ENCODE results near the gene PSMB3. TPM values are rescaled to one million over a fixed set of nuclear protein-coding genes. Genes with fewer than 3 reads are reported as not detected.

The PSMB3 gene
- polyA plus RNA-seq, 3 donors = 315 to 689 (median 625) TPM

DNA sequence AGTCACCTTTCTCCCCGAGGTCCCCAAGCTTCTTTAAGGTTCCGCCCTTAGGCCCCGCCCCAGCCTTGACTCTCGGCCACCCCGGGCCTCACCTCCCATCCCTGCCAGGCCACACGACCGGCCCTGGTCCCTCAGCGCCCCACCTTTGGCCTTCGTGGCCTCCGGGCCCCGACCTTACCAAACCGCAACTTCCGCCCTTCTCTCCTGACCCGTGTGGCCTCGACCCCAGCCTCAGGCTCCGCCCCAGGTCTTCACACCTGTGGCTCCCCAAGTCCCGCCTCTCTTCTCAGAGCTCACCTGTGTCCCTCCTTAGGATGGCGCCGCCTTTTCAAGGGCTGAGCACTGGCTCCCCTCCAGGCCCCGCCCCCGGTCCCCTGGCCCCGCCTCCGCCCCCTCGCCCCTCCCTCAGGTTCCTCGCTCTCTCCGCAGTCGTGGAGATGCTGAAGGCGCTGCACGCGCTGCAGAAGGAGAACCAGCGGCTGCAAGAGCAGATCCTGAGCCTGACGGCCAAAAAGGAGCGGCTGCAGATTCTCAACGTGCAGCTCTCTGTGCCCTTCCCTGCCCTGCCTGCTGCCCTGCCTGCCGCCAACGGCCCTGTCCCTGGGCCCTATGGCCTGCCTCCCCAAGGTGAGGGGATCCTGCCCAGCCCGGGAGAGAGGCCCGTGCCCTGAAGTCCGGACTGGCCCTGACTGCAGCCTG lies 32.4 kb upstream of the PSMB3 start:
- DNase-seq = no peak
- 94% methylated on average over 32 of the region's 39 CpGs for WGBS (ENCODE audit: insufficient coverage)
- Histone ChIP-seq H2AFZ (ENCODE audit: insufficient read depth, low read depth, low read length, poor library complexity, severe bottlenecking) (no peak overlapping the region), H4K20me1 (ENCODE audit: insufficient read depth, low read length) (no peaks in the 10 kb centered on the region), H3K4me2 (replicated peaks; ENCODE audit: extremely low read depth, low read length, poor library complexity, severe bottlenecking) (no peak overlapping the region), H3K4me3 (replicated peaks in 1 of 3; ENCODE audit: low read depth in 2 of 3, low read length in 3 of 3) (no peak overlapping the region), H3K9ac (ENCODE audit: insufficient read depth, low read length, poor library complexity, severe bottlenecking) (no peak overlapping the region), H3K36me3 (replicated peaks in 1 of 2; ENCODE audit: control insufficient read depth in 1 of 2, insufficient read depth in 2 of 2, low read length in 2 of 2) (peaks cover 46 to 56% of the 10 kb centered on the region in 2 donors), H3K4me1 (ENCODE audit: control insufficient read depth in 1 of 2, insufficient read depth in 2 of 2, low read length in 2 of 2) (peaks cover 8 to 10% of the 10 kb centered on the region in 2 donors), H3K27ac (ENCODE audit: low read depth in 1 of 2, low read length in 2 of 2) (no peak overlapping the region), H3K79me2 (ENCODE audit: insufficient read depth, low read length) (no peaks in the 10 kb centered on the region), H3K9me3 (replicated peaks in 1 of 2; ENCODE audit: control insufficient read depth in 1 of 2, insufficient read depth in 1 of 2, low read length in 2 of 2) (no peaks in the 10 kb centered on the region), H3K27me3 (ENCODE audit: control insufficient read depth in 2 of 2, insufficient read depth in 2 of 2, low read length in 2 of 2) (no peaks in the 10 kb centered on the region)
- intact Hi-C loops (cut with micrococcal nuclease) = no loop called here
- Mint-ChIP-seq H3K4me1 (peaks cover 10% of the 10 kb centered on the region), H3K4me3 (no peak overlapping the region), H3K36me3 (peaks cover 51 to 53% of the 10 kb centered on the region in 2 donors), H3K27me3 (ENCODE audit: low read depth in 3 of 3) (peaks cover 1 to 2% (median 1%) of the 10 kb centered on the region in 3 donors), H3K9me3 (peaks cover 0 to 4% (median 0%) of the 10 kb centered on the region in 7 donors), H3K27ac (no peak overlapping the region)
- TF ChIP-seq CTCF (IDR thresholded peaks at IDR 0.05) = no peak

GRCh38 chr17:38720941-38721340 lies 31.6 kb upstream of the PSMB3 start:
- H3K9me3 ChIP-seq (replicated peaks in 1 of 2; ENCODE audit: control insufficient read depth in 1 of 2, insufficient read depth in 1 of 2, low read length in 2 of 2) = no peaks in the 10 kb centered on the region
- WGBS (ENCODE audit: insufficient coverage) = 93% methylated on average over 2 of the region's 6 CpGs
- H3K4me2 ChIP-seq (replicated peaks; ENCODE audit: extremely low read depth, low read length, poor library complexity, severe bottlenecking) = no peak overlapping the region
- Mint-ChIP-seq H3K9me3 (peaks cover 0 to 4% (median 0%) of the 10 kb centered on the region in 7 donors), H3K27ac (no peak overlapping the region), H3K36me3 (peaks cover 48 to 52% of the 10 kb centered on the region in 2 donors), H3K4me3 (no peak overlapping the region), H3K27me3 (ENCODE audit: low read depth in 3 of 3) (peaks cover 1 to 2% (median 1%) of the 10 kb centered on the region in 3 donors), H3K4me1 (peaks cover 12% of the 10 kb centered on the region)
- H3K9ac ChIP-seq (ENCODE audit: insufficient read depth, low read length, poor library complexity, severe bottlenecking) = no peak overlapping the region
- no peaks in the 10 kb centered on the region for H3K27me3 ChIP-seq (ENCODE audit: control insufficient read depth in 2 of 2, insufficient read depth in 2 of 2, low read length in 2 of 2)
- H3K4me1 ChIP-seq (ENCODE audit: control insufficient read depth in 1 of 2, insufficient read depth in 2 of 2, low read length in 2 of 2) = peaks cover 8 to 11% of the 10 kb centered on the region in 2 donors
- intact Hi-C loops (cut with micrococcal nuclease) = no loop called here
- no peak overlapping the region for H3K27ac ChIP-seq (ENCODE audit: low read depth in 1 of 2, low read length in 2 of 2)
- DNase-seq = no peak
- H3K36me3 ChIP-seq (replicated peaks in 1 of 2; ENCODE audit: control insufficient read depth in 1 of 2, insufficient read depth in 2 of 2, low read length in 2 of 2) = peaks cover 38 to 48% of the 10 kb centered on the region in 2 donors
- no peak for TF ChIP-seq CTCF (IDR thresholded peaks at IDR 0.05)
- no peaks in the 10 kb centered on the region for H4K20me1 ChIP-seq (ENCODE audit: insufficient read depth, low read length)
- no peak overlapping the region for H2AFZ ChIP-seq (ENCODE audit: insufficient read depth, low read depth, low read length, poor library complexity, severe bottlenecking)
- no peaks in the 10 kb centered on the region for H3K79me2 ChIP-seq (ENCODE audit: insufficient read depth, low read length)
- no peak overlapping the region for H3K4me3 ChIP-seq (replicated peaks in 1 of 3; ENCODE audit: low read depth in 2 of 3, low read length in 3 of 3)

Data from CD14-positive monocyte (primary cell).